Dedifferentiated amniotic fluid mesenchymal stem cell (primary cell): ENCODE results near the gene VSTM2L.

Source experiments
- DNase-seq: peaks from one replicate; pipeline ENCODE4 v3.0.0-alpha.2; 2016; ENCODE audit errors: extremely low spot score

Gene VSTM2L

GRCh38 chr20:37968841-37969401 is 66.0 kb downstream of the VSTM2L start:
- DNase-seq, result no peak

DNA sequence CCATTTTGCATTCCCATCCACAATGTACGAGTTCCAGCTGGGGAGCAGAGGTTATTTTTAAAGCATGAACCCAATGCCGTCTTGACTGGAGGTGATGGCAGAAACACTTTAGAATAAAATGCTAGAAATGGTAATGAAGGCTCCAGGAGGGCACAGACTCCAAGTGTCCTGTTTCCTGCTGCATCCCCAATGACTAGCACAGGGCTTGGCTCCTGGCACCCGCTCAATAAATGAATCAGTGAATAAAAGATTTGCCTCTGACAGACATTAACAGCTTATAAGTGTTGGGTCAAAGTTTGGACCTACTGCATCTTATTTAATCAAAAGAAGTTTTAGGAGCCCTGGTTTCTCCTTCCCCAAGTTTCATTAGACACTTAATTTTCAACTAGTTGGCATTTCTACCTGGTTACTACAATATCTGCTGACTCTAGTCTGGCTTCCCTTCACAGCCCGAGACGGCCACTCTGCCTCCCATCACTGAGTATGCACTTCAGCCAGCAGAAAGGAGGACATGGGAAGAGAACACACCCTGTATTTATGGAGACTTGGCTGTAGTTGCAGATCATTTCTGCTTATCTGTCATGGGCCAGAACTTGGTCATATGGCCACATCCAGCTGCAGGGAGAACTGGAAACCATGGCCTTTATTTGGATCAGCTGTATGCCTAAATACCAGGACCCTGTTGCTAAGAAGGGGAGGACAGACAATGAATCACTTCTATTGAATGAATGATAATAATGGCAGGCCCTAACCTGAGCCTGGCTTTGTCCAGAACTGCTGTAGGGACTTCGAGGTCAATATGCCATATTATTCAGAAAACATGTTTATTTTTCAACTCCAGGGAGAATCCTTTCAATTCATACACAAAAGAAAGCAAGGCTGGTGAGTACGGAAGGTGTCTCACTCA is 67.3 kb downstream of the VSTM2L start:
- DNase-seq, result no peak

DNA sequence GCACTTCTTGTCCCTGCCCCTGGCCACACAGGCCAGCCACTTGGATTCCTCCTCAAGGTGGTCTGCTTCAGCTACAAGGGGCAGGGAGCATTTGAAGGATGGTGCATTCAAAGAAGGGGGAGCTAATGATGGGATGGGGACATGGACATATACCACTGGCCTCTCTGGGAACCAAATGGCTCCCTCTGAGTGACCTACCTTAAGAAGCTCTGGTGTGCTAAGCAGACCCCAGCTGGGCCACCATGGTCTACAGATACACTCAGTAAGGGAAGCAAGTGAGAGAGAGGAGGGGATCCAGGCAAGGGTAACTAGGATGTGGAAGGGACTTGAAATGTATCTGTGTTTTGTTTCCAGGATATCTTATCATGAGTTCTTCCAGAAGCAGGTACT is 67.9 kb downstream of the VSTM2L start:
- no peak for DNase-seq

DNA sequence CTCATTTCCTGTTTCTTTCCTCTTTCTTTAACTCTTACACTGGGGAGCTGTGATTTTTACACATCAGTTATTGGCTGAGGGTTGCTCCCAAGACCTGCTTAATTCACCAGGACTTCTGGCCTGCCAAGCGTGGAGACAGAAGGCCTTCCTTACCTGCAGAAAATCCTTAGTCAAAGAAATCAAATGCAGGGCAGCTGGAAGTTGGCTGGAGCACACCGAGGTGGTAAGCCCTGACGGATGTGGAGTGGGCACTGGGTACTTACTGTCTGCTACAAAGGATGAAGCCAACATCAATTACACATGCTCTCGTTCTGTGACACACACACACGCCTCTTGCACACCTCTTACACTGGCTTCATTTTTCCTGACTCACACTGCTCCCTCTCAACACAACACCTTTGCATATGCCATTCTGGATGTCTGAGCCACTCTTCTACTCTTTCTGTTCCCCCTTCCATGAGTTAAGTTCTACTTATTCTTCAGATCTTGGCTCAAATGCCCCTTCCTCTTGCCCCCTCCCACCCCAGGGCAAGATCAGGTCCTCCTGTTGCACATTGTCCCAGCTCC is 68.7 kb downstream of the VSTM2L start:
- no peak for DNase-seq

DNA sequence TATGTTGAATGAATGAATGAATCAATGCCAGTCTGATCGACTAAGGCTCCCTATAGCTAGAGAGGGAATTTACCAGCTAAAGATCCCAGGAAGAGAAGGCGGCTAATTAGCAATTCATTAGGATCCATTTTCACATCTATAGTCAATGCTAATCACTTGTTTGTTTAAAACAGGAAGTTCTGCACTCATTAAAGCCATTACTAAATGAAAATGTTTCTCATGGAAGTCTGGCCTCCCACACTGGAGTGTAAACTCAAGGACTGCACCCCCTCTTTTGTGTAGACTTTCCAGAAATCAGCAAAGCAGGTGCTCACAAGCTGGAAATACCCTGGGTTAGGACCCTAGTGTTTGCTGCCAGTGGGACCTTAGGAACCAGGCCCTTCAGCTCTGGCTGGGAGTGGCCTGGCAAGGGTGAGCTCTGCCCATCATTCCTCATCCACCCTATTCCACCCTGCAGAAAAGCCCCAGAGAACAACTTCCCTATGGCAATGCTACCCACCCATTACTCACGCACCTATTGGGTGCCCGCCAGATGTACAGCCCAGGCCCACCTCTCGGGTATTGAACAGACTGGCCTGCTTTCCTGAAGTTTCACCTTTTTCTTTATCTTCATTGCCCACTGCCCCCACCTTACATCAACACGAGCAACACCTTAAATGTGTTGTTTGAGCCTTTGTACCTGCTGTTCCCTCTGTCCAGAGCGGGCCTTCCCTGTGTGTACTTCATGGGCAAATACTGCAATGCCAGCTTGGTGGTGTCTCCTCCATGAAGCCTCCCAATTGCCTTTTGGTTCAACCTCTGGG is 69.5 kb downstream of the VSTM2L start:
- no peak for DNase-seq

GRCh38 chr20:37973059-37973910 is 70.4 kb downstream of the VSTM2L start:
- DNase-seq, result no peak

GRCh38 chr20:37976887-37977286 is 74.0 kb downstream of the VSTM2L start:
- DNase-seq, result no peak

DNA sequence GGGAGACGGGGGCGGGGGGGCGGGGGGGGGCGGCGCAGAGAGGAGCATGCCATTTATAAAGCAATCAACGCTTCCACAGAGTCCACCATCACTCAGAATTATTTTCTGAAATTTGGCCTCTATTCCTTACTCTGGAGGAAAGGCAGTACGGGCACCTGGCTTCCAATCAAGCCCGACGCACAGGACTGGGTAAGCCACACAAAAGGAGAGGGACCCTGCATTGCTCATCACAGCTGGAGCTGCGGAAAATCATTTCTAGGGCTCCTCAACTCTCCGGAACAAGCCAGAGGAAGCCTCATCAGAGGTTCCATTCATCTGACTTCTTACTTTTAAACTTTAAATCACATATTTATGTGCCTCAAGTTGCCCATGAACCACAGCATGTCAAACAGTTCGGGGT is 74.4 kb downstream of the VSTM2L start:
- no peak for DNase-seq

DNA sequence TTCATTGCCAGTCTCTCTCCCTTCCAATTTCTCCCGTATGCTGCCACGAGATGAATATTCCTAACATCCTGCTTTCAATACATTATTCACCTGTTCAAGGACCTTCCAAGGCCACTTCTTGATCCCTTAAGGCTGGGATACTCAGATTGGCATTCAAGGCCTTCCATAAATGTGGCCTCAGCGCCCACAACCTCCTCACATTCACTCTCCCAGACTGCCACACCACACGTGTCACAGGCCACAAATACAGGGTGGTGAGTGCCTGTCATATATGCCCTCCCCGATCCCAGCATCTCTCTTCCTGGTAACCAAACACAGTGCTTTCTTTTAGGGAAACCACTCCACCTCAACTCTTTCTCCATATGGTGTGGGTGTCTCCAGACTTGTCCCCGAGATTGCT is 74.9 kb downstream of the VSTM2L start:
- DNase-seq, result no peak

DNA sequence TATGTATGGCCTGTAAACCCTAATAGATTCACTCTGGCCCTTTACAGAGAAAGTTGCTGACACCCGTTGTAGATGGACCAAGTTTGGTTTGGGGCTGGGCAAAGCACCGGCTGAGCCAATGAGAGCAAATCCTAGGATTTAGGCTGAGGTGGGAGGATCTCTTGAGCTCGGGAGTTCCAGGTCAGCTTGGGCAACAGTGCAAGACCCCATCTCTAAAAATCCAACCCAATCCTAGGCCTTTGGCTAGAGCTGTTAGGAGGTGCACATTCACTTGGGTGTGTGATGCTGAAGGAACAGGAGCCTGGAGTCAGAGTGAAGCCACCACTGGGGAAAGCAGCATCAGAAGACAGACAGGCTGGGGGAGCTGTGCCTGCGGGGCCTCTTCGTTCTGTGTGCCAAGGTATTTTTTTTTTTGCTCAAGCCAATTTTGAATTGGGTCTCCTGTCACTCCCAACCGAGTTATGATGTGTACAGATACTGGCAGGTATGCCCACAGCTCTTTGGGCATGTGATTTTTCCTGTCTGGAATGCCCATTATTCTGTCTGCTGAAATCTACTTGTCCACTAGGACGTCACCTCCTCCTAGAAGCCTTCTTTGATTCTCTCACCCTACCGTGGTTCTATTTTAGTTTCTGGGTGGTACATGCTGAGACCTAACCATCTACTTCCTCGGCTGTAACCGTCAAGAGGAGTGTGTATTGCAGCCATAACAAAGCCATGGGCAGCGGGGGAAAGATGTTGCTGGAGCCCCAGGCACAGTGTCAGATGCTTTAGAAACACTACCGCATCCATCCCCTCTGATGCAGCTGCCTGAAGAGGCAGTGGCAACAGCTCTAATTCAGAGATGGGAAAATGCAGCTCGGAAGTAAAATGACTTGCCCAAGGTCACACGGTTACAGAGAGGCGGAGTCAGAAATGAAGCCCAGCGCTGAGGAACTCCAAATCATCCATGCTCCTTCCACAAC is 76.4 kb downstream of the VSTM2L start:
- DNase-seq, result no peak

- no peak for DNase-seq
These were observed 77.5 kb downstream of the VSTM2L start for GRCh38 chr20:37980383-37980782.

DNA sequence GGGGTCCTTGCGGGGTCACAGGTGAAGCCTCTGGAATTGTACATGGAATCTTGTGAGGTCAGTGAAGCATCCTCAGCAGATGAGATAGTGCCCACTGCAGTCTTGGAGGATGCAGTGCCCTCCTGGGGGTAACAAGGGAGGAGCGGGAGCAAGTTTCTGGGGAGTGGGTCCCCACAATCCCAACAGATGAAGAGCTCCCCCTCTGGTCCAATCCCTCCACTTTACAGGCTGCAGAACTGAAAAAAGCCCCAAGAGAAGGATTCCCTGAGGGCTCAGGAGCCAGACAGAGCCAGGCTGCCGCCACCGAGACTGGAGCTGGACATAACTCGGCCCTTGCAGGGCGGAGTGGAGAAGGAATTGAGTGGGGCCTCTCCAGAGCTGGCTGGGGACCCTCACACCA is 77.9 kb downstream of the VSTM2L start:
- no peak for DNase-seq

GRCh38 chr20:37981568-37981967 is 78.6 kb downstream of the VSTM2L start:
- no peak for DNase-seq

GRCh38 chr20:37983286-37983685 is 80.4 kb downstream of the VSTM2L start:
- no peak for DNase-seq

DNA sequence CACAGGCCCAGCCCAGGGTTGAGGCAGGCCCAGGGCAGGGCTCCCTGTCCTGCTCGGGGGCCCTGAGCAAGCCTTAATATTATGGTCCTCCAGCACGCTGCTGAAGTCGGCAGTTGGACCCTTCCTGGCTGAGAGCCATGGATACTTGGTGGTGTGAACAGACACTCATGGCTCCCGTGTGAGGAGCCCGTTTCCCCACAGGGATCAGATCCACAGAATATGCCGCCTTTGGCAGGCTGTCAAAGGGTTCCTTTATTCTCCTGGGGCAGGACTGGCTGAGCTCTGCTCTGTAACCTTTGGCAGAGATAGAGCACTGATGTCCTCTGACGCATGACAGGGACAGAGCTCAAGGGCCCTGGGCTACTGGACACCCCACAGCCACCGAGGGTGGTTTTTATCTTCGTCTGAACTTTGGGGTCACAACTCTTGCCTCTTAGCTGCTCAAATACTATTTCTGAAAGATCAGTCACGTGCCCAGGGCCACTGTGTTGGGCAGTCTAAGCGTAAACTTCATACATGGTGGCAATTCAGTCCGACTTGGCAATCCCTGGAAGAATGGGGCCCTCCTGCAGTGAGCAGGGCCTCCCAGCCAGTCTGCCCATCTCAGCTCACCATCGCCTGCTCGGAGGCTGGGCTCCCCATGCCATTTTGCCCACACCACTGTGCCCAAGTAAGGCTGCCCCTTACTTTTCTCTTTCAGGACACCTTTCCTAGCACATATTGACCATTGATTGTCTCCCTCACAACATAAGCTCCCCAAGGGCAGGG is 81.3 kb downstream of the VSTM2L start:
- no peak for DNase-seq

DNA sequence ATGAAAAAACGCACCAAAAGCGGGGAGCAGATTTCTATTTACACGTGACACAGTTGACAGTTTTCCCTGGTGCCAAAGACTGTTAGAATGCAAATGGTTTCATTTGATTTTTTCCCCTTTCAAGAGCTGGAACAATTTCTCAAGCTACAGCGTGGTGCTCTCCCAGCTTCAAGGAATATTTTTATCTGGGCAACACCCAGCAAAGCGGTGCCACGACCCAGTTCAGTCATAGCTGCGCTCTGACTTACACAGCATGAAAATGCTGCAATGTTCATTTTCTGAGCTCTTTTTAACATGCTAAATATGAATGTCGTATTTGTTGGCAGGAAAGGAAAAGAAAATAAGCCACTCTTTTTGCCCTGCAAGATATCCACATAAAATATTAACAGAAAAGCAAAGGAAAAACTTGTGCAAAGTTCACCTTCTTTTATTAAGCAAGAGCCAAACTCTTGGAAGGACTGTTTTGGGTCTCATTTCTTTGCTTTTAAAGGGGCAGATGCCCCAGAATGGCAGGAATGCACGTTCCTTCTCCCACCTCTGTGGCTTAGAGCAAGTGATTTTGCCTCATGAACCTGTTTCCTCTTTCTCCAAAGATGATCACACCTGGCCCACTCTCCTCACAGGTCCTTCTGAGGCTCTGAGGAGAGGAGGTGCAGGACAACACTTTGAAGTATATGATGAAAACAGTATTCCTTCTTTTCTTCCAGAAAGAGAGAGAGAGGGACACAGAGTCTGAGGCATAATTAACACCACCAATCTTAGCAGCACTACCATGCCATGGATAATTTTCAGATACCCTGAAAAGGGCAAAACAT is 83.3 kb downstream of the VSTM2L start:
- no peak for DNase-seq

DNA sequence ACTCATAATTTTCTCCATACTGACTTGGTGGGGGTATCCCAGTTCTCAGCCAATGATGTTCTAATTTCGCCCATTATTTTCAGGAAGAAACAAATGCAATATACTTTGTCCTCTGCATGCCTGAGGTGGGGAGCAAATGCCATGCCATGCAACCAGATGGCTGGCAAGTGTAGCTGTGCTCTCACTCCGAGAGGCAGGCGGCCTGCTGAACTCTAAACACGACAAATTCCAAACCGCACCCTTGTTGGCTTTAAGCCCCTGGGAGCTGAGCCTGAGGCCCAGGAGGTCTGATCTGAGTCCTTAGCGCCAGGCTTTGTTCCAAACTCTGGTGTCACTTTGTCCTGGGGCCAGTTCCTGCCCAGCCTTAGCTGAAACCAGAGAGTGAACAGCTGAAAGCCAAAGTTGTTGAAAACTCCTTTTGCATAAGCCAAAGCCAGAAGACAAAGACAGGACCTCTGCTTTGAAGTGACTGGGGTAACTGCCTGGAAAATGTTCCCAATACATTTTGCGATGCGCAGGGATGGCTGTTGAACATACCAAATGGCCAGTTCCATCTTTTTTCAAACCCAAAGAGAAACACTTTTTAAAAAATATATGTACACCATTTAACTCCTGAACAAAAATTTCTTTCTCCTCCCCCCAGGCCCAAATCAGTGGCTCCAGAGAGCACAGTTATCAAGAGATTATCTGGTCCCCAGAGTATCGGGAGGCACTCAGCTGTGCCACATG is 84.1 kb downstream of the VSTM2L start:
- peak; percentile 74 for DNase-seq
